ENCODE measurements around the gene GREB1. TPM values are rescaled to one million over a fixed set of nuclear protein-coding genes. Genes with fewer than 3 reads are reported as not detected.

GREB1 gene
- total and polyA plus RNA-seq, 2 of the 13 experiments (the other 11 are each of a cell fraction or from before 2014, with no cell fraction given): 31.3 to 61.2 TPM

GRCh38 chr2:11495844-11496681 is 37.8 kb upstream of the GREB1 start (continued):
- TF ChIP-seq NRL (CRISPR knock-in tag; IDR thresholded peaks at IDR 0.05; ENCODE audit: borderline replicate concordance) (peak; percentile 57; the same call in 1 of the 2 replicates), NAIF1 (CRISPR knock-in tag; IDR thresholded peaks at IDR 0.05; ENCODE audit: borderline replicate concordance) (no peak), ZNF777 (CRISPR knock-in tag; IDR thresholded peaks at IDR 0.05) (no peak), ZNF280B (CRISPR knock-in tag; IDR thresholded peaks at IDR 0.05; ENCODE audit: borderline replicate concordance) (peak; percentile 33; the same call in 1 of the 2 replicates), EEA1 (CRISPR knock-in tag; IDR thresholded peaks at IDR 0.05; ENCODE audit: borderline replicate concordance) (no peak), ZNF567 (CRISPR knock-in tag; IDR thresholded peaks at IDR 0.05; ENCODE audit: borderline replicate concordance) (no peak), CERS6 (CRISPR knock-in tag; IDR thresholded peaks at IDR 0.05) (no peak), MAFK (conservative IDR thresholded peaks at IDR 0.05 in 1 of 2, IDR thresholded peaks at IDR 0.05 in 1 of 2; ENCODE audit: low read length in 2 of 2) (0 out of 4 replicates have a peak, but pooled peaks of 1 of the 2 experiments have one; percentile 6), POGZ (CRISPR knock-in tag; IDR thresholded peaks at IDR 0.05) (0 out of 2 replicates have a peak, but pooled peaks have one; percentile 40)
- TF ChIP-seq, protein P1, sequence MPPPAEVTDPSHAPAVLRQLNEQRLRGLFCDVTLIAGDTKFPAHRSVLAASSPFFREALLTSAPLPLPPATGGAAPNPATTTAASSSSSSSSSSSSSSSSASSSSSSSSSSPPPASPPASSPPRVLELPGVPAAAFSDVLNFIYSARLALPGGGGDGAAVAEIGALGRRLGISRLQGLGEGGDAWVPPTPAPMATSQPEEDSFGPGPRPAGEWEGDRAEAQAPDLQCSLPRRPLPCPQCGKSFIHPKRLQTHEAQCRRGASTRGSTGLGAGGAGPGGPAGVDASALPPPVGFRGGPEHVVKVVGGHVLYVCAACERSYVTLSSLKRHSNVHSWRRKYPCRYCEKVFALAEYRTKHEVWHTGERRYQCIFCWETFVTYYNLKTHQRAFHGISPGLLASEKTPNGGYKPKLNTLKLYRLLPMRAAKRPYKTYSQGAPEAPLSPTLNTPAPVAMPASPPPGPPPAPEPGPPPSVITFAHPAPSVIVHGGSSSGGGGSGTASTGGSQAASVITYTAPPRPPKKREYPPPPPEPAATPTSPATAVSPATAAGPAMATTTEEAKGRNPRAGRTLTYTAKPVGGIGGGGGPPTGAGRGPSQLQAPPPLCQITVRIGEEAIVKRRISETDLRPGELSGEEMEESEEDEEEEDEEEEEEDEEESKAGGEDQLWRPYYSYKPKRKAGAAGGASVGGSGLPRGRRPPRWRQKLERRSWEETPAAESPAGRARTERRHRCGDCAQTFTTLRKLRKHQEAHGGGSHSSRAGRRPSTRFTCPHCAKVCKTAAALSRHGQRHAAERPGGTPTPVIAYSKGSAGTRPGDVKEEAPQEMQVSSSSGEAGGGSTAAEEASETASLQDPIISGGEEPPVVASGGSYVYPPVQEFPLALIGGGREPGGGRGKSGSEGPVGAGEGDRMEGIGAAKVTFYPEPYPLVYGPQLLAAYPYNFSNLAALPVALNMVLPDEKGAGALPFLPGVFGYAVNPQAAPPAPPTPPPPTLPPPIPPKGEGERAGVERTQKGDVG (CRISPR knock-in tag; IDR thresholded peaks at IDR 0.05; ENCODE audit: borderline replicate concordance): peak; percentile 92; the same call in 1 of the 2 replicates
- TF ChIP-seq, protein P2, sequence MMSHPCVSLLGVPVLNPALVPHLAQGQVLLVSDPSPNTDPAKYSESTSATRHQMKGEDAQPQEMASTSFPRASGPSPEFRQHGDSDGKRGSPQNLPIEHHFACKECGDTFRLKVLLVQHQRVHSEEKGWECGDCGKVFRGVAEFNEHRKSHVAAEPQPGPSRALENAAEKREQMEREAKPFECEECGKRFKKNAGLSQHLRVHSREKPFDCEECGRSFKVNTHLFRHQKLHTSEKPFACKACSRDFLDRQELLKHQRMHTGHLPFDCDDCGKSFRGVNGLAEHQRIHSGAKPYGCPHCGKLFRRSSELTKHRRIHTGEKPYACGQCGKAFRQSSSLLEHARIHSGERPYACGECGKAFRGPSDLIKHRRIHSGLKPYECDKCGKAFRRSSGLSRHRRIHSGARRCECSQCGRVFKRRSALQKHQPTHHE (CRISPR knock-in tag; IDR thresholded peaks at IDR 0.05; ENCODE audit: borderline replicate concordance): no peak
- TF ChIP-seq, protein P3, sequence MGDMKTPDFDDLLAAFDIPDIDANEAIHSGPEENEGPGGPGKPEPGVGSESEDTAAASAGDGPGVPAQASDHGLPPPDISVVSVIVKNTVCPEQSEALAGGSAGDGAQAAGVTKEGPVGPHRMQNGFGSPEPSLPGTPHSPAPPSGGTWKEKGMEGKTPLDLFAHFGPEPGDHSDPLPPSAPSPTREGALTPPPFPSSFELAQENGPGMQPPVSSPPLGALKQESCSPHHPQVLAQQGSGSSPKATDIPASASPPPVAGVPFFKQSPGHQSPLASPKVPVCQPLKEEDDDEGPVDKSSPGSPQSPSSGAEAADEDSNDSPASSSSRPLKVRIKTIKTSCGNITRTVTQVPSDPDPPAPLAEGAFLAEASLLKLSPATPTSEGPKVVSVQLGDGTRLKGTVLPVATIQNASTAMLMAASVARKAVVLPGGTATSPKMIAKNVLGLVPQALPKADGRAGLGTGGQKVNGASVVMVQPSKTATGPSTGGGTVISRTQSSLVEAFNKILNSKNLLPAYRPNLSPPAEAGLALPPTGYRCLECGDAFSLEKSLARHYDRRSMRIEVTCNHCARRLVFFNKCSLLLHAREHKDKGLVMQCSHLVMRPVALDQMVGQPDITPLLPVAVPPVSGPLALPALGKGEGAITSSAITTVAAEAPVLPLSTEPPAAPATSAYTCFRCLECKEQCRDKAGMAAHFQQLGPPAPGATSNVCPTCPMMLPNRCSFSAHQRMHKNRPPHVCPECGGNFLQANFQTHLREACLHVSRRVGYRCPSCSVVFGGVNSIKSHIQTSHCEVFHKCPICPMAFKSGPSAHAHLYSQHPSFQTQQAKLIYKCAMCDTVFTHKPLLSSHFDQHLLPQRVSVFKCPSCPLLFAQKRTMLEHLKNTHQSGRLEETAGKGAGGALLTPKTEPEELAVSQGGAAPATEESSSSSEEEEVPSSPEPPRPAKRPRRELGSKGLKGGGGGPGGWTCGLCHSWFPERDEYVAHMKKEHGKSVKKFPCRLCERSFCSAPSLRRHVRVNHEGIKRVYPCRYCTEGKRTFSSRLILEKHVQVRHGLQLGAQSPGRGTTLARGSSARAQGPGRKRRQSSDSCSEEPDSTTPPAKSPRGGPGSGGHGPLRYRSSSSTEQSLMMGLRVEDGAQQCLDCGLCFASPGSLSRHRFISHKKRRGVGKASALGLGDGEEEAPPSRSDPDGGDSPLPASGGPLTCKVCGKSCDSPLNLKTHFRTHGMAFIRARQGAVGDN (CRISPR knock-in tag; IDR thresholded peaks at IDR 0.05): peak; percentile 57
- TF ChIP-seq, protein P4, sequence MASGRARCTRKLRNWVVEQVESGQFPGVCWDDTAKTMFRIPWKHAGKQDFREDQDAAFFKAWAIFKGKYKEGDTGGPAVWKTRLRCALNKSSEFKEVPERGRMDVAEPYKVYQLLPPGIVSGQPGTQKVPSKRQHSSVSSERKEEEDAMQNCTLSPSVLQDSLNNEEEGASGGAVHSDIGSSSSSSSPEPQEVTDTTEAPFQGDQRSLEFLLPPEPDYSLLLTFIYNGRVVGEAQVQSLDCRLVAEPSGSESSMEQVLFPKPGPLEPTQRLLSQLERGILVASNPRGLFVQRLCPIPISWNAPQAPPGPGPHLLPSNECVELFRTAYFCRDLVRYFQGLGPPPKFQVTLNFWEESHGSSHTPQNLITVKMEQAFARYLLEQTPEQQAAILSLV (CRISPR knock-in tag; IDR thresholded peaks at IDR 0.05; ENCODE audit: borderline replicate concordance): no peak

All from HepG2 (cell line).